B cell (primary cell): ENCODE measurements around the gene IFNW1. TPM values are rescaled to one million over a fixed set of nuclear protein-coding genes. Genes with fewer than 3 reads are reported as not detected.
"Not testable (repeated sequence)": the region's sequence is repeated elsewhere in the genome, so short reads cannot be mapped to it uniquely, and the experiment has no call there.

Source experiments
- ATAC-seq: fragments of 200-7000 bp; cut with Tn5 transposase; one replicate; pipeline ENCODE4 v1.10.0; 2021; ENCODE audit warnings: low read depth, mild to moderate bottlenecking, moderate number of reproducible peaks, moderate library complexity
- CTCF ChIA-PET: fragments of 350-600 bp; sonication (Branson Sonifier 250); formaldehyde crosslinking; loops from one replicate; lab custom pipeline; 2021; ENCODE audit warnings: antibody characterized with exemption, inconsistent platforms; lab: Charles Lee
- POLR2A ChIA-PET: fragments of 350-600 bp; sonication (Branson Sonifier 250); formaldehyde crosslinking; loops from one replicate; lab custom pipeline; 2021; ENCODE audit warnings: antibody characterized with exemption; lab: Charles Lee
- DNase-seq: peaks from one replicate; pipeline ENCODE4 v3.0.0; 2013
- H2AFZ ChIP-seq: 2 replicates; pipeline ENCODE4 v1.6.1; 2012; ENCODE audit warnings: mild to moderate bottlenecking, low read depth, low read length; ENCODE audit not compliant: insufficient read depth, poor library complexity, severe bottlenecking
- H3K27ac ChIP-seq, 2 donors: 1 replicate in 1 of 2; 2 replicates in 1 of 2; pipeline ENCODE4 v1.5.1; 2012 to 2013; ENCODE audit warnings: low read length in 2 of 2, mild to moderate bottlenecking in 2 of 2, moderate library complexity in 1 of 2
- H3K27me3 ChIP-seq, 4 experiments: fragments of 200-600 bp in 1 of 4; sonication (generic) in 1 of 4; replicated peaks in 1 of 4; 1 replicate in 2 of 4; 2 replicates in 2 of 4; pipeline versions ENCODE4 v1.6.1 to v1.7.0; 2013 to 2016; ENCODE audit warnings: low read length in 3 of 4, mild to moderate bottlenecking in 2 of 4, mixed read lengths in 1 of 4, moderate library complexity in 1 of 4; ENCODE audit not compliant: insufficient read depth in 4 of 4, control insufficient read depth in 3 of 4; ENCODE audit errors: control extremely low read depth in 1 of 4
- H3K36me3 ChIP-seq, 2 experiments: replicated peaks in 1 of 2; 1 replicate in 1 of 2; 2 replicates in 1 of 2; pipeline versions ENCODE4 v1.6.1 to v1.7.1; 2013; ENCODE audit warnings: low read length in 1 of 2; ENCODE audit not compliant: insufficient read depth in 2 of 2, control insufficient read depth in 1 of 2; ENCODE audit errors: control extremely low read depth in 1 of 2, extremely low read depth in 1 of 2
- H3K4me1 ChIP-seq, 2 donors: fragments of 200-600 bp in 1 of 2; sonication (generic) in 1 of 2; 1 replicate in 1 of 2; 2 replicates in 1 of 2; pipeline versions ENCODE4 v1.5.1 to v1.6.1; 2013 to 2017; ENCODE audit warnings: low read length in 2 of 2; ENCODE audit not compliant: control insufficient read depth in 2 of 2, insufficient read depth in 2 of 2
- H3K4me2 ChIP-seq: replicated peaks from 2 replicates; pipeline ENCODE3; 2012; ENCODE audit warnings: mild to moderate bottlenecking, low read depth, low read length; ENCODE audit not compliant: poor library complexity, severe bottlenecking
- H3K4me3 ChIP-seq, 5 experiments: fragments of 200-600 bp in 1 of 5; sonication (generic) in 1 of 5; 1 replicate in 3 of 5; 2 replicates in 2 of 5; pipeline versions ENCODE4 v1.5.1 to v1.7.0; 2011 to 2016; ENCODE audit warnings: low read length in 4 of 5, mild to moderate bottlenecking in 4 of 5, low read depth in 2 of 5, control low read depth in 1 of 5, moderate library complexity in 1 of 5; ENCODE audit not compliant: insufficient read depth in 1 of 5; ENCODE audit errors: control extremely low read depth in 1 of 5, extremely low read depth in 1 of 5
- H3K79me2 ChIP-seq: fragments of 200-600 bp; sonication (generic); one replicate; pipeline ENCODE4 v1.6.0; 2016; ENCODE audit warnings: low read length; ENCODE audit not compliant: control insufficient read depth, insufficient read depth
- H3K9ac ChIP-seq: fragments of 200-600 bp; sonication (generic); 2 replicates; pipeline ENCODE4 v1.6.1; 2017; ENCODE audit warnings: mild to moderate bottlenecking, low read length, moderate library complexity
- H3K9me3 ChIP-seq, 3 donors: one replicate each; pipeline versions ENCODE4 v1.6.1 to v1.7.1; 2013; ENCODE audit warnings: low read length in 2 of 3; ENCODE audit not compliant: control insufficient read depth in 2 of 3, insufficient read depth in 1 of 3; ENCODE audit errors: control extremely low read depth in 1 of 3
- H4K20me1 ChIP-seq: 2 replicates; pipeline ENCODE4 v1.6.0; 2012; ENCODE audit warnings: mild to moderate bottlenecking, low read length; ENCODE audit not compliant: insufficient read depth, control insufficient read depth, poor library complexity, severe bottlenecking
- H3K27ac Mint-ChIP-seq: one replicate; pipeline ENCODE4 v1.8.0; 2021; ENCODE audit warnings: mixed read lengths
- H3K27me3 Mint-ChIP-seq: one replicate; pipeline ENCODE4 v1.8.0; 2021; ENCODE audit warnings: mixed read lengths
- H3K4me1 Mint-ChIP-seq: one replicate; pipeline ENCODE4 v1.8.0; 2021; ENCODE audit warnings: mixed read lengths
- H3K4me3 Mint-ChIP-seq: one replicate; pipeline ENCODE4 v1.8.0; 2021; ENCODE audit warnings: mixed read lengths
- H3K9me3 Mint-ChIP-seq: one replicate; pipeline ENCODE4 v1.8.0; 2022; ENCODE audit warnings: mixed read lengths; ENCODE audit not compliant: insufficient read depth
- EZH2 ChIP-seq: IDR thresholded peaks from 2 replicates; pipeline ENCODE4 v1.6.1; 2012; ENCODE audit warnings: borderline replicate concordance, low read depth, mild to moderate bottlenecking, moderate library complexity, low read length; ENCODE audit not compliant: insufficient read depth, poor library complexity, severe bottlenecking
- WGBS: methylation state at CpG from one replicate; pipeline ENCODE4 v1.1.5; 2013; ENCODE audit warnings: missing lambda C conversion rate; ENCODE audit not compliant: insufficient coverage; 5-methylcytosine and 5-hydroxymethylcytosine counted together
- intact Hi-C: fragments of 100-400 bp; cut with micrococcal nuclease; formaldehyde crosslinking; loops from one replicate; pipeline ENCODE4 v1.10.0; 2022
- polyA minus RNA-seq: library from RNA; depleted of rRNA, polyadenylated mRNA; stranded (reverse); fragments of >200 nt; gene quantifications from 2 replicates; pipeline ENCODE4 v1.2.3, GENCODE V29; 2012
- polyA plus RNA-seq: library from polyadenylated mRNA; depleted of rRNA; stranded (reverse); fragments of >200 nt; gene quantifications from 2 replicates; pipeline ENCODE4 v1.2.3, GENCODE V29; 2012
- total RNA-seq, 2 donors: library from RNA; stranded (reverse); fragments of 120-200 nt in 1 of 2; gene quantifications; 1 replicate in 1 of 2; 2 replicates in 1 of 2; pipeline versions ENCODE4 v1.2.3 to v1.2.4, GENCODE V29; 2013 to 2022
- TF ChIP-seq, protein P1 (sequence below): fragments of 200-600 bp; IDR thresholded peaks from one replicate; pipeline ENCODE4 v1.8.0; 2022; ENCODE audit warnings: antibody characterized with exemption, mild to moderate bottlenecking

The IFNW1 gene
- total RNA-seq (not detected in 2 replicates), polyA plus RNA-seq (not detected in 2 replicates), polyA minus RNA-seq (not detected in 2 replicates)
- not detected for total RNA-seq (2013)

DNA sequence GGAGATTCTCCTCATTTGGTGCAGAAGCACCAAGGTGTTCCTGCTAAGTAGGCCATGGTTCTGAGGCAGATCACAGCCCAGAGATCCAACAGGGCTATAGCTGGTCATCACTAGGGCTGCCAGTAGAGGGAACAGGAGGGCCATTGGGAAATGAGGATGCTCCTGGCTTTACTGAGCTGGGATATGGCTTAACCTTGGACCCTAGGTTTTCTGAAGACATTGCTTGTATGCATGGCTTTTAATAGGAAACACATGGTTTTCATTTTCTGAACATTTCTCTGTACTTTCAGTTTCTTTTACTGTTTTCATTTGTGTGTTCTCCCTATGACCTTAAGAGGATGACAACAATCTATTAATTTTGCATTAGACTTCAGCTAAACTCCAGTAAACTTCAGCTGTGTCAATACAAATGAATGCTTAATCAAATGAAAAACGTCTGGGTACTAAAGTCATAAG is at the start of gene IFNW1:
Gene IFNW1 (minus strand): TSS at position 406 of the 456 bp plus-strand sequence. CDS start 262 bp downstream, at position 144.
- Histone ChIP-seq H2AFZ (peak within 1 kb of the TSS; percentile 40), H3K27ac (no peak within 1 kb of the TSS), H3K4me3 (no peak within 1 kb of the TSS), H3K36me3 (no peaks in the 10 kb centered on the region), H4K20me1 (no peaks in the 10 kb centered on the region), H3K27me3 (no peaks in the 10 kb centered on the region), H3K4me1 (peaks cover 5 to 14% of the 10 kb centered on the region in 2 donors), H3K9me3 (no peaks in the 10 kb centered on the region), H3K79me2 (no peaks in the 10 kb centered on the region), H3K9ac (no peak within 1 kb of the TSS), H3K4me2 (no peak within 1 kb of the TSS)
- CTCF ChIA-PET, result no interaction called here
- H3K4me3 Mint-ChIP-seq, result no peak within 1 kb of the TSS
- DNase-seq (no peak), ATAC-seq (no peak)
- intact Hi-C loops, result no loop called here
- WGBS, result no CpG with 5 or more reads among the region's 1 CpG
- H3K9me3 Mint-ChIP-seq, result no peaks in the 10 kb centered on the region
- peaks cover 22% of the 10 kb centered on the region for H3K4me1 Mint-ChIP-seq
- POLR2A ChIA-PET, result no interaction called here
- TF ChIP-seq EZH2, result no peak
- TF ChIP-seq, protein P1, sequence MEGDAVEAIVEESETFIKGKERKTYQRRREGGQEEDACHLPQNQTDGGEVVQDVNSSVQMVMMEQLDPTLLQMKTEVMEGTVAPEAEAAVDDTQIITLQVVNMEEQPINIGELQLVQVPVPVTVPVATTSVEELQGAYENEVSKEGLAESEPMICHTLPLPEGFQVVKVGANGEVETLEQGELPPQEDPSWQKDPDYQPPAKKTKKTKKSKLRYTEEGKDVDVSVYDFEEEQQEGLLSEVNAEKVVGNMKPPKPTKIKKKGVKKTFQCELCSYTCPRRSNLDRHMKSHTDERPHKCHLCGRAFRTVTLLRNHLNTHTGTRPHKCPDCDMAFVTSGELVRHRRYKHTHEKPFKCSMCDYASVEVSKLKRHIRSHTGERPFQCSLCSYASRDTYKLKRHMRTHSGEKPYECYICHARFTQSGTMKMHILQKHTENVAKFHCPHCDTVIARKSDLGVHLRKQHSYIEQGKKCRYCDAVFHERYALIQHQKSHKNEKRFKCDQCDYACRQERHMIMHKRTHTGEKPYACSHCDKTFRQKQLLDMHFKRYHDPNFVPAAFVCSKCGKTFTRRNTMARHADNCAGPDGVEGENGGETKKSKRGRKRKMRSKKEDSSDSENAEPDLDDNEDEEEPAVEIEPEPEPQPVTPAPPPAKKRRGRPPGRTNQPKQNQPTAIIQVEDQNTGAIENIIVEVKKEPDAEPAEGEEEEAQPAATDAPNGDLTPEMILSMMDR, result no peak
- H3K27me3 Mint-ChIP-seq, result no peaks in the 10 kb centered on the region
- H3K27ac Mint-ChIP-seq, result no peak within 1 kb of the TSS

- H3K4me1 ChIP-seq, result not testable (repeated sequence)
These were observed 45.9 kb upstream of the IFNW1 start, which contains the start of gene IFNA4 for GRCh38 chr9:21187487-21187886. TSS of gene IFNA4 (minus strand) at chr9:21187587. CDS start at chr9:21187531, 56 bp downstream.

More at GRCh38 chr9:21187487-21187886, 45.9 kb upstream of the IFNW1 start, which contains the start of gene IFNA4:
- WGBS, result no CpG with 5 or more reads among the region's 3 CpGs
- H3K36me3 ChIP-seq, H3K4me3 Mint-ChIP-seq, H3K27ac Mint-ChIP-seq, H3K27me3 ChIP-seq, H3K4me3 ChIP-seq, H3K9me3 ChIP-seq, POLR2A ChIA-PET, H3K79me2 ChIP-seq, H3K27ac ChIP-seq, H3K27me3 Mint-ChIP-seq, CTCF ChIA-PET, H3K4me2 ChIP-seq, DNase-seq, ATAC-seq, H2AFZ ChIP-seq, H4K20me1 ChIP-seq, H3K9ac ChIP-seq, intact Hi-C loops, H3K4me1 Mint-ChIP-seq, H3K9me3 Mint-ChIP-seq: not testable (repeated sequence)
